Measurements from ENCODE around the gene OR2A12.

DNA sequence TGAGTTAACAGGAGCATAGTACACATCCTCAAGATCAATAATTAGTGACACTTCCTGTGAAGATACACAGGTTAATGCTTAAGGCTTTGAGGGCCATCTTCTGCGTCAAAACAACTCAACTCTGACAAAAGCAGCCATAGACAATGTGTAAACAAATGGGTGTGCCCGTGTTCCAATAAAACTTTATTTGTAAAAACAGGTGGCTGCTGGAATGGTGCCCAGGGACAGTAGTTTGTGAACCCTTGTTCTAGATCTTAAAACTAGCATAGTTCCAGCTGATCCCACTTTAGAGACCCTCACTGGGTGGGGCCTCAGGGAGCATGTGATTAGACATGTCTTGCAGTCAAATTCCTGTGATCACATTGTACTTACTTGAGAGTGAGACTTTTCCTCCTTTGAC, 44.7 kb downstream of the OR2A12 start:
- TF ChIP-seq CTCF (IDR thresholded peaks at IDR 0.05), result no peak
- TF ChIP-seq POLR2A (IDR thresholded peaks at IDR 0.05), result no peak
